HepG2 (cell line): ENCODE measurements around the gene UBE3B. TPM values are rescaled to one million over a fixed set of nuclear protein-coding genes. Genes with fewer than 3 reads are reported as not detected.

ENCODE experiments used
- ATAC-seq: fragments of 200-7000 bp; cut with Tn5 transposase; 3 replicates; pipeline ENCODE4 v1.9.1; 2020; ENCODE audit warnings: mild to moderate bottlenecking, moderate library complexity
- BruUV-seq: library from RNA; stranded (reverse); fragments of 400-500 nt; replicated peaks from 2 replicates; lab custom pipeline; 2021; lab: Mats Ljungman, UMichigan
- CTCF ChIA-PET: fragments of 300-600 bp; formaldehyde crosslinking; extraction: SDS; loops from one replicate; lab custom pipeline; 2021; ENCODE audit warnings: low total read pairs, inconsistent platforms, low intra/inter-chr PET ratio; lab: Yijun Ruan, JAX
- POLR2A ChIA-PET: fragments of 350-600 bp; sonication (Branson Sonifier 250); formaldehyde crosslinking; loops from one replicate; lab custom pipeline; 2020; ENCODE audit warnings: antibody characterized with exemption, inconsistent platforms; lab: Yijun Ruan, JAX
- DNase-seq: peaks from one replicate; pipeline ENCODE4 v3.0.0-alpha.2; 2015; ENCODE audit warnings: low spot score
- FAIRE-seq: peaks from 3 replicates; lab custom pipeline; 2011; peaks lifted over from hg19 to GRCh38; lab: Jason Lieb, UNC
- H2AFZ ChIP-seq: one replicate; pipeline ENCODE4 v1.6.1; 2011; ENCODE audit warnings: low read length, inconsistent platforms
- H3K27ac ChIP-seq: fragments of 300-600 bp; 3 replicates; pipeline ENCODE4 v1.8.0; 2011; ENCODE audit warnings: mixed run types, mild to moderate bottlenecking, mixed read lengths, low read length, inconsistent platforms; ENCODE audit not compliant: insufficient read depth; ENCODE audit errors: extremely low read length
- H3K27me3 ChIP-seq, 2 experiments: fragments of 200-600 bp in 1 of 2; 2 replicates in 1 of 2; 3 replicates in 1 of 2; pipeline versions ENCODE4 v1.6.0 to v1.8.0; 2011; ENCODE audit warnings: low read length in 2 of 2, mild to moderate bottlenecking in 2 of 2, moderate library complexity in 2 of 2, inconsistent platforms in 1 of 2; ENCODE audit not compliant: insufficient read depth in 2 of 2, control insufficient read depth in 1 of 2
- H3K36me3 ChIP-seq, 2 experiments: fragments of 200-600 bp in 1 of 2; replicated peaks in 1 of 2; 2 replicates in 1 of 2; 3 replicates in 1 of 2; pipeline versions ENCODE4 v1.5.1 to v1.8.0; 2011; ENCODE audit warnings: low read length in 2 of 2, inconsistent platforms in 1 of 2; ENCODE audit not compliant: insufficient read depth in 2 of 2, control insufficient read depth in 1 of 2
- H3K4me1 ChIP-seq: 2 replicates; pipeline ENCODE4 v1.5.1; 2012; ENCODE audit warnings: low read length, inconsistent platforms; ENCODE audit not compliant: insufficient read depth
- H3K4me2 ChIP-seq: 2 replicates; pipeline ENCODE4 v1.6.0; 2011; ENCODE audit warnings: low read depth, low read length, inconsistent platforms
- H3K4me3 ChIP-seq, 3 experiments: fragments of 200-600 bp in 1 of 3; sonication (generic), shearing (Covaris generic) in 1 of 3; replicated peaks in 1 of 3; 2 replicates each; pipeline ENCODE4 v1.5.1; 2011 to 2016; ENCODE audit warnings: low read length in 3 of 3, inconsistent platforms in 2 of 3, low read depth in 2 of 3, mild to moderate bottlenecking in 2 of 3, control low read depth in 1 of 3, mixed read lengths in 1 of 3; ENCODE audit not compliant: insufficient read depth in 1 of 3
- H3K79me2 ChIP-seq: one replicate; pipeline ENCODE4 v1.6.1; 2011; ENCODE audit warnings: low read length, inconsistent platforms; ENCODE audit not compliant: insufficient read depth
- H3K9ac ChIP-seq: 2 replicates; pipeline ENCODE4 v1.6.0; 2011; ENCODE audit warnings: mild to moderate bottlenecking, low read depth, low read length, inconsistent platforms; ENCODE audit not compliant: insufficient read depth
- H3K9me3 ChIP-seq: 2 replicates; pipeline ENCODE4 v1.5.1; 2012; ENCODE audit warnings: mild to moderate bottlenecking, low read length
- H4K20me1 ChIP-seq: 2 replicates; pipeline ENCODE4 v1.6.0; 2011; ENCODE audit warnings: inconsistent platforms, mild to moderate bottlenecking, low read length, moderate library complexity; ENCODE audit not compliant: insufficient read depth
- BORCS8-MEF2B ChIP-seq: sonication (generic); formaldehyde crosslinking; IDR thresholded peaks from 2 replicates; pipeline ENCODE4 v1.8.0; 2022; ENCODE audit warnings: mild to moderate bottlenecking, missing genetic modification reagents
- CHD2 ChIP-seq: IDR thresholded peaks from 2 replicates; pipeline ENCODE4 v1.6.1; 2011; ENCODE audit warnings: low read depth, low read length, improper control_type of control experiment
- KLF15 ChIP-seq: sonication (generic); formaldehyde crosslinking; IDR thresholded peaks from 2 replicates; pipeline ENCODE4 v1.8.1; 2023; ENCODE audit warnings: borderline replicate concordance, mild to moderate bottlenecking, inconsistent platforms, missing genetic modification reagents, mixed read lengths
- NAIF1 ChIP-seq: sonication (generic); formaldehyde crosslinking; IDR thresholded peaks from 2 replicates; pipeline ENCODE4 v1.5.0; 2020; ENCODE audit warnings: mild to moderate bottlenecking, missing genetic modification reagents, borderline replicate concordance
- SYNCRIP ChIP-seq: fragments of 200-400 bp; formaldehyde crosslinking; IDR thresholded peaks from 2 replicates; pipeline ENCODE4 v1.6.1; 2018; ENCODE audit warnings: mild to moderate bottlenecking, low read depth, low read length; ENCODE audit not compliant: insufficient read depth
- ZNF142 ChIP-seq: sonication (generic); formaldehyde crosslinking; IDR thresholded peaks from 2 replicates; pipeline ENCODE4 v1.4.0; 2020; ENCODE audit warnings: missing genetic modification reagents
- ZNF264 ChIP-seq: sonication (generic); formaldehyde crosslinking; IDR thresholded peaks from 2 replicates; pipeline ENCODE4 v1.4.0; 2020; ENCODE audit warnings: missing genetic modification reagents
- ZNF619 ChIP-seq: sonication (generic); formaldehyde crosslinking; IDR thresholded peaks from 2 replicates; pipeline ENCODE4 v1.4.0; 2020; ENCODE audit warnings: mild to moderate bottlenecking, missing genetic modification reagents
- ZNF644 ChIP-seq: IDR thresholded peaks from 2 replicates; pipeline ENCODE4 v1.6.1; 2016; ENCODE audit warnings: low read depth
- ZNF687 ChIP-seq: sonication (generic); formaldehyde crosslinking; IDR thresholded peaks from 2 replicates; pipeline ENCODE4 v1.5.1; 2020; ENCODE audit warnings: mild to moderate bottlenecking, missing genetic modification reagents, moderate library complexity
- ZNF713 ChIP-seq: sonication (generic); formaldehyde crosslinking; IDR thresholded peaks from 2 replicates; pipeline ENCODE4 v1.4.0; 2020; ENCODE audit warnings: mild to moderate bottlenecking, missing genetic modification reagents
- ZNF776 ChIP-seq: sonication (generic); formaldehyde crosslinking; IDR thresholded peaks from 2 replicates; pipeline ENCODE4 v1.4.0; 2020; ENCODE audit warnings: mild to moderate bottlenecking, missing genetic modification reagents
- WGBS: methylation state at CpG from one replicate; pipeline ENCODE4 v1.1.6; 2017; ENCODE audit warnings: low lambda C conversion rate; 5-methylcytosine and 5-hydroxymethylcytosine counted together
- in situ Hi-C: cut with HindIII; loops from 2 replicates; pipeline ENCODE4 v1.10.0; 2017; ENCODE audit warnings: low pct_unique_long_range_greater_than_20kb; ENCODE audit not compliant: extremely low pct_ligation_motif_present
- intact Hi-C: fragments of 100-400 bp; cut with micrococcal nuclease; formaldehyde crosslinking; loops from one replicate; pipeline ENCODE4 v1.10.0; 2022; ENCODE audit not compliant: unreplicated experiment
- polyA plus RNA-seq, 8 experiments: library from polyadenylated mRNA; depleted of rRNA in 3 of 8; stranded (reverse) in 7 of 8; unstranded in 1 of 8; fragments of >200 nt; fragmentation: Illumina TruSeq in 4 of 8; extraction: Trizol in 4 of 8; gene quantifications; 2 replicates each; pipeline versions ENCODE4 v1.2.1 to v1.2.3, GENCODE V29; 2011 to 2016; ENCODE audit warnings: low read depth in 4 of 8, missing spikeins in 1 of 8, mixed read lengths in 1 of 8; ENCODE audit not compliant: insufficient read depth in 1 of 8
- total RNA-seq, 5 experiments: library from RNA; depleted of rRNA; stranded (reverse); fragments of >200 nt; fragmentation: Illumina TruSeq; extraction: Trizol; gene quantifications; 2 replicates each; pipeline ENCODE4 v1.2.3, GENCODE V29; 2016; ENCODE audit warnings: low read depth in 1 of 5

The UBE3B gene
- total and polyA plus RNA-seq, 2 of the 13 experiments (the other 11 are each of a cell fraction or from before 2014, with no cell fraction given), result 22.7 to 25.3 TPM

DNA sequence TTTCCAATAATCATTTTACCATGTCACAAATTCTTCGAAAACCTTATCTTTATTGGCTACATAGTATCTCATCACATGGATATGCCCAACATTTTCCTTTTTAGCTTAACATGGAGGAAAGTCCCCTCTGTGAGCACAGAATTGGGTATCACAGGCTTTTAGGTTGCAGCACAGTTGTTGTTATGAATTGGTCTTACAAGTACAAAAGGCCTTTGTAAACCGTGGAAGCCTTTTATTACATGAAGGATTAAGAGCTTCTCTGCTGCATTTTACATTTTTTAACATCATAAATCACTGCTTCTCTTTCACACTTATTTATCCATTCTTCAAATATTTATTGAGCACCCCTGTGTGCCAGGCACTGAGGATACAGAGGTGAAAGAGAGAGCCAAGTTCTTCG lies 26.2 kb downstream of the UBE3B start (continued):
- TF ChIP-seq ZNF142 (CRISPR knock-in tag) (no peak), ZNF619 (CRISPR knock-in tag) (no peak), NAIF1 (no peak), ZNF644 (CRISPR knock-in tag) (no peak), ZNF776 (CRISPR knock-in tag) (no peak), BORCS8-MEF2B (CRISPR knock-in tag) (no peak), KLF15 (CRISPR knock-in tag) (no peak), CHD2 (no peak)

GRCh38 chr12:109504068-109504467 lies 26.6 kb downstream of the UBE3B start:
- no TSS peak for BruUV-seq
- peaks cover 28 to 70% of the 10 kb centered on the region in 2 experiments; a peak in 4 of 5 replicates for H3K36me3 ChIP-seq
- no peak overlapping the region for H3K9ac ChIP-seq
- intact Hi-C loops, result no loop called here
- H3K9me3 ChIP-seq, result no peaks in the 10 kb centered on the region
- H4K20me1 ChIP-seq, result no peaks in the 10 kb centered on the region
- ChIA-PET POLR2A (no interaction called here), CTCF (no interaction called here)
- ATAC-seq (no peak), FAIRE-seq (no peak), DNase-seq (no peak)
- no peak overlapping the region for H3K27ac ChIP-seq
- H2AFZ ChIP-seq, result no peak overlapping the region
- H3K4me1 ChIP-seq, result no peaks in the 10 kb centered on the region
- in situ Hi-C loops, result no loop called here
- no peaks in the 10 kb centered on the region for H3K27me3 ChIP-seq
- no peak overlapping the region for H3K4me2 ChIP-seq
- H3K79me2 ChIP-seq, result no peaks in the 10 kb centered on the region
- H3K4me3 ChIP-seq, result no peak overlapping the region
- WGBS, result no CpG with 5 or more reads among the region's 1 CpG
- TF ChIP-seq ZNF264 (CRISPR knock-in tag), result no peak
- no peak for TF ChIP-seq SYNCRIP
- TF ChIP-seq ZNF713 (CRISPR knock-in tag), result no peak
- no peak for TF ChIP-seq ZNF687
